Measurements from ENCODE around the gene ARFGAP2. TPM values are rescaled to one million over a fixed set of nuclear protein-coding genes. Genes with fewer than 3 reads are reported as not detected.
A peak's percentile ranks its signal among the peaks of the same experiment; 100 is the strongest.

The ARFGAP2 gene
- polyA plus RNA-seq, 1 of the 3 experiments (the other 2 are of a cell fraction) = 52.5 TPM

DNA sequence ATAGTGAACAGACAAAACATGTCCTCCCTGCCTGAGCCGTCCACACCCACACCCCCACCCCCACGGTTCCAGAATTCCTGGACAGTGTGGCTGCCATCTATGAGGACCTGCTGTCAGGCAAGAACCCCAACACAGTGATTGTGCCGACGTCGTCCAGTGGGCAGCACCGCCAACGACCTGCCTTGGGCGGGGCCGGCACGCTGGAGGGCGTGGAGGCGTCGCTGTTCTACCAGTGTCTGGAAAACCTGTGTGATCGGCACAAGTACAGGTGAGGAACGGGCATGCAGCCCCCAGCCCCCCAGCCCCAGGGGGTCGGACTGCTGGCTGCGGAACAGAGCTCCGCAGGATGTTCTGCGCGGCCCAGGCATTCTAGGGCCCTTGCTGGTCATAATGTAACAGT, 19.7 kb downstream of the ARFGAP2 start:
- H3F3A ChIP-seq (replicated peaks; ENCODE audit: insufficient read depth) = peaks cover 34% of the 10 kb centered on the region
- peaks cover 11 to 20% of the 10 kb centered on the region in 2 experiments; a peak in 2 of 4 replicates for H3K4me1 ChIP-seq (ENCODE audit: control insufficient read depth in 1 of 2, insufficient read depth in 2 of 2, low read depth in 1 of 2, low read length in 1 of 2)
- POLR2A ChIA-PET = interaction anchor here (1.1 kb wide), 1 partner anchor 15 kb away, joined by 3 read pairs; no protein-coding TSS in a partner anchor
- DNase-seq = no peak
- no peak overlapping the region for H3K4me3 ChIP-seq (ENCODE audit: low read depth in 2 of 2, low read length in 1 of 2)
- no peak overlapping the region for H3K4me2 ChIP-seq
- no peaks in the 10 kb centered on the region for H3K9me2 ChIP-seq
- TF ChIP-seq, protein P1, sequence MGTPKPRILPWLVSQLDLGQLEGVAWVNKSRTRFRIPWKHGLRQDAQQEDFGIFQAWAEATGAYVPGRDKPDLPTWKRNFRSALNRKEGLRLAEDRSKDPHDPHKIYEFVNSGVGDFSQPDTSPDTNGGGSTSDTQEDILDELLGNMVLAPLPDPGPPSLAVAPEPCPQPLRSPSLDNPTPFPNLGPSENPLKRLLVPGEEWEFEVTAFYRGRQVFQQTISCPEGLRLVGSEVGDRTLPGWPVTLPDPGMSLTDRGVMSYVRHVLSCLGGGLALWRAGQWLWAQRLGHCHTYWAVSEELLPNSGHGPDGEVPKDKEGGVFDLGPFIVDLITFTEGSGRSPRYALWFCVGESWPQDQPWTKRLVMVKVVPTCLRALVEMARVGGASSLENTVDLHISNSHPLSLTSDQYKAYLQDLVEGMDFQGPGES (IDR thresholded peaks at IDR 0.05; ENCODE audit: low read depth, low read length) = no peak
- TF ChIP-seq RAD21 (IDR thresholded peaks at IDR 0.05; ENCODE audit: low read length) (no peak), CHD2 (IDR thresholded peaks at IDR 0.05; ENCODE audit: low read length, partially characterized antibody) (no peak), RCOR1 (IDR thresholded peaks at IDR 0.05; ENCODE audit: low read length) (no peak), MXI1 (IDR thresholded peaks at IDR 0.05; ENCODE audit: low read depth, low read length) (no peak), GATA2 (CRISPR knock-in tag; IDR thresholded peaks at IDR 0.05) (no peak), TEAD4 (IDR thresholded peaks at IDR 0.05; ENCODE audit: borderline replicate concordance, insufficient read depth) (no peak)
- TF ChIP-seq, protein P2, sequence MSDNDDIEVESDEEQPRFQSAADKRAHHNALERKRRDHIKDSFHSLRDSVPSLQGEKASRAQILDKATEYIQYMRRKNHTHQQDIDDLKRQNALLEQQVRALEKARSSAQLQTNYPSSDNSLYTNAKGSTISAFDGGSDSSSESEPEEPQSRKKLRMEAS (IDR thresholded peaks at IDR 0.05; ENCODE audit: low read depth) = no peak
- TF ChIP-seq, protein P3, sequence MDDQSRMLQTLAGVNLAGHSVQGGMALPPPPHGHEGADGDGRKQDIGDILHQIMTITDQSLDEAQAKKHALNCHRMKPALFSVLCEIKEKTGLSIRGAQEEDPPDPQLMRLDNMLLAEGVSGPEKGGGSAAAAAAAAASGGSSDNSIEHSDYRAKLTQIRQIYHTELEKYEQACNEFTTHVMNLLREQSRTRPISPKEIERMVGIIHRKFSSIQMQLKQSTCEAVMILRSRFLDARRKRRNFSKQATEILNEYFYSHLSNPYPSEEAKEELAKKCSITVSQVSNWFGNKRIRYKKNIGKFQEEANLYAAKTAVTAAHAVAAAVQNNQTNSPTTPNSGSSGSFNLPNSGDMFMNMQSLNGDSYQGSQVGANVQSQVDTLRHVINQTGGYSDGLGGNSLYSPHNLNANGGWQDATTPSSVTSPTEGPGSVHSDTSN (IDR thresholded peaks at IDR 0.05) = no peak
- H3K9me3 ChIP-seq = no peaks in the 10 kb centered on the region
- H3K27ac ChIP-seq (ENCODE audit: low read depth in 2 of 2, low read length in 1 of 2) = no peak overlapping the region
- no peak overlapping the region for H2AFZ ChIP-seq (ENCODE audit: low read depth)
- WGBS (ENCODE audit: low lambda C conversion rate) = 100% methylated on average over 2 of the region's 20 CpGs
- CTCF ChIA-PET = interaction anchor here (0.7 to 7.3 kb wide), 2 partner anchors 241 to 266 kb away, joined by 3 to 170 read pairs; partner anchors contain the start of gene LRP4
- H3K27me3 ChIP-seq (ENCODE audit: insufficient read depth) = no peaks in the 10 kb centered on the region
- no peaks in the 10 kb centered on the region for H3K79me2 ChIP-seq (ENCODE audit: insufficient read depth)
- peaks cover 4% of the 10 kb centered on the region for H4K20me1 ChIP-seq (ENCODE audit: insufficient read depth)
- no peak overlapping the region for H3K9ac ChIP-seq
- peaks cover 0 to 15% of the 10 kb centered on the region in 2 experiments for H3K36me3 ChIP-seq (replicated peaks in 1 of 2; ENCODE audit: control insufficient read depth in 1 of 2, insufficient read depth in 2 of 2, low read length in 1 of 2)

DNA sequence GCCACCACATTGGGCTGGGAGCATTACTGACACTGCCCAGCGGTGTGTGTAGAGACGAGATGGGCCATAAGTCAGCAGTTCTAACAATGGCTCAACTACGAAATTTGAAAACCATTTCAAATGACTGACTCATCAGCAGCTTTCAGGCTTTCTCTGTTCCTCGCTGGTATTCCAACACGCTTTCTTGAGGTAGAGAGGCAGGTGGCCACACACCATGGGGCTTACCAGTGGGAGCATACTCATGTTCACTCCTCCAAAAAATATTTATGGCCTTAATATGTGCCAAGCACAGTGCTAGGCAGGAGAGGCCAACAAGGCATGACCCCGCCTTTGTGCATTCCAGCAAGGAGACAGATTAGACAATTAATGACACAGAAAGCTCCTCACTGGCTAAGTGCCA, 20.3 kb downstream of the ARFGAP2 start:
- TF ChIP-seq ELF1 (IDR thresholded peaks at IDR 0.05) (no peak), RFX5 (IDR thresholded peaks at IDR 0.05; ENCODE audit: low read length) (no peak), FOSL2 (IDR thresholded peaks at IDR 0.05; ENCODE audit: borderline replicate concordance, low read depth) (peak; percentile 8; the same call in 1 of the 2 replicates)
- Histone ChIP-seq H3K27me3 (ENCODE audit: insufficient read depth) (no peaks in the 10 kb centered on the region), H3K4me2 (no peak overlapping the region), H3K4me3 (ENCODE audit: low read depth in 2 of 2, low read length in 1 of 2) (no peak overlapping the region), H3K79me2 (ENCODE audit: insufficient read depth) (no peaks in the 10 kb centered on the region), H3K36me3 (replicated peaks in 1 of 2; ENCODE audit: control insufficient read depth in 1 of 2, insufficient read depth in 2 of 2, low read length in 1 of 2) (peaks cover 0 to 13% of the 10 kb centered on the region in 2 experiments), H3K9me3 (no peaks in the 10 kb centered on the region), H4K20me1 (ENCODE audit: insufficient read depth) (peaks cover 3% of the 10 kb centered on the region), H3K9me2 (no peaks in the 10 kb centered on the region), H3K9ac (no peak overlapping the region), H3K27ac (ENCODE audit: low read depth in 2 of 2, low read length in 1 of 2) (no peak overlapping the region), H3F3A (replicated peaks; ENCODE audit: insufficient read depth) (peaks cover 27% of the 10 kb centered on the region), H2AFZ (ENCODE audit: low read depth) (no peak overlapping the region), H3K4me1 (ENCODE audit: control insufficient read depth in 1 of 2, insufficient read depth in 2 of 2, low read depth in 1 of 2, low read length in 1 of 2) (peaks cover 11 to 20% of the 10 kb centered on the region in 2 experiments; a peak in 2 of 4 replicates)
- DNase-seq = no peak
- ChIA-PET POLR2A (no interaction called here), CTCF (interaction anchor here (1.4 to 7.3 kb wide), 3 partner anchors 23 to 263 kb away, joined by 4 to 170 read pairs (median 94); partner anchors contain the start of gene LRP4)
- WGBS (ENCODE audit: low lambda C conversion rate) = 96% methylated on average over 5 of the region's 6 CpGs

Measured in SK-N-SH (cell line).